MM.1S (cell line): Measurements from ENCODE around the gene PRKCB.

Source experiments
- DNase-seq: peaks from one replicate; pipeline ENCODE4 v3.0.0-alpha.2; 2015
- H2AFZ ChIP-seq: fragments of 300-600 bp; sonication (generic); 2 replicates; pipeline ENCODE4 v1.6.0; 2016; ENCODE audit warnings: antibody characterized with exemption, low read length
- H3F3A ChIP-seq: fragments of 300-600 bp; sonication (generic); 2 replicates; pipeline ENCODE4 v1.6.1; 2016; ENCODE audit warnings: mild to moderate bottlenecking, antibody characterized with exemption, low read length, moderate library complexity, mixed read lengths; ENCODE audit not compliant: insufficient read depth
- H3K27ac ChIP-seq: fragments of 300-600 bp; sonication (generic); 2 replicates; pipeline ENCODE4 v1.5.1; 2016; ENCODE audit warnings: mild to moderate bottlenecking, low read length
- H3K27me3 ChIP-seq: fragments of 300-600 bp; sonication (generic); replicated peaks from 2 replicates; pipeline ENCODE4 v1.6.0; 2016; ENCODE audit warnings: low read length; ENCODE audit not compliant: insufficient read depth
- H3K36me3 ChIP-seq: fragments of 300-600 bp; sonication (generic); replicated peaks from 2 replicates; pipeline ENCODE4 v1.6.1; 2016; ENCODE audit warnings: mild to moderate bottlenecking, low read length, mixed read lengths; ENCODE audit not compliant: insufficient read depth
- H3K4me1 ChIP-seq: fragments of 300-600 bp; sonication (generic); 2 replicates; pipeline ENCODE4 v1.6.1; 2016; ENCODE audit warnings: low read length, mixed read lengths
- H3K4me2 ChIP-seq: fragments of 300-600 bp; sonication (generic); 2 replicates; pipeline ENCODE4 v1.6.0; 2016; ENCODE audit warnings: low read depth, low read length
- H3K4me3 ChIP-seq: fragments of 300-600 bp; sonication (generic); 2 replicates; pipeline ENCODE4 v1.5.1; 2016; ENCODE audit warnings: low read length, mixed read lengths
- H3K79me2 ChIP-seq: fragments of 300-600 bp; sonication (generic); 2 replicates; pipeline ENCODE4 v1.6.1; 2016; ENCODE audit warnings: mixed run types, low read length, mixed read lengths
- H3K9ac ChIP-seq: fragments of 300-600 bp; sonication (generic); 2 replicates; pipeline ENCODE4 v1.6.1; 2016; ENCODE audit warnings: low read length, mixed read lengths
- H3K9me2 ChIP-seq: fragments of 300-600 bp; sonication (generic); replicated peaks from 2 replicates; pipeline ENCODE4 v1.6.1; 2016; ENCODE audit warnings: mild to moderate bottlenecking, low read length, mixed read lengths; ENCODE audit not compliant: insufficient read depth
- H3K9me3 ChIP-seq: fragments of 300-600 bp; sonication (generic); replicated peaks from 2 replicates; pipeline ENCODE4 v1.6.1; 2016; ENCODE audit warnings: mild to moderate bottlenecking, low read length, mixed read lengths; ENCODE audit not compliant: insufficient read depth
- H4K20me1 ChIP-seq: fragments of 300-600 bp; sonication (generic); 2 replicates; pipeline ENCODE4 v1.6.1; 2016; ENCODE audit warnings: mild to moderate bottlenecking, low read length, moderate library complexity, mixed read lengths; ENCODE audit not compliant: insufficient read depth
- EZH2 ChIP-seq: fragments of 300-600 bp; sonication (generic); optimal IDR thresholded peaks from 2 replicates; pipeline ENCODE3; 2017; ENCODE audit warnings: low read depth, mild to moderate bottlenecking, antibody characterized with exemption, low read length, mixed read lengths
- EZH2phosphoT487 ChIP-seq: fragments of 300-600 bp; sonication (generic); IDR thresholded peaks from 2 replicates; pipeline ENCODE4 v1.6.1; 2018; ENCODE audit warnings: antibody characterized with exemption, low read length
- TF ChIP-seq, protein P1 (sequence below): fragments of 300-600 bp; sonication (generic); IDR thresholded peaks from 2 replicates; pipeline ENCODE4 v1.5.1; 2016; ENCODE audit warnings: antibody characterized with exemption, low read length, mixed read lengths

PRKCB gene

DNA sequence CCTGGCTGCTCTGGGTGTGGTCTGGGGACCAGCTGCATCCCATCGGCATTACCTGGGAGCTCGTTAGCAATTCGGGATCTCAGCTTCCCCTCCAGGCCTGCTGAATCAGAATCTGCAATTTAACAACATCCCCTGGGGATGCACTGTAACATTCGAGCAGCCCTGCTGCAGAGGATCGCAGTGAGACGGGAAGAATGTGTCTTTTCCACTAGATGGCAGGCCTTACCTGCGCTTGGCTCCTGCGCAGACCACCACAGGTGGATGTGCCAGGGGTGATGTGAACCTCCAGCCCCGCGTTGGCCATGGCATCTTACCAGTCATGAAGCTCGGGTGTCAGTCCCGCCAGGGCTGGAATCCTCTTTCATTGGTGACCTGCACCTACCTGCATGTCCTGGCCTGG is 209.9 kb downstream of the PRKCB start:
- Histone ChIP-seq H4K20me1 (no peaks in the 10 kb centered on the region), H3K9ac (no peak overlapping the region)
- no peak for TF ChIP-seq EZH2
- TF ChIP-seq, protein P1, sequence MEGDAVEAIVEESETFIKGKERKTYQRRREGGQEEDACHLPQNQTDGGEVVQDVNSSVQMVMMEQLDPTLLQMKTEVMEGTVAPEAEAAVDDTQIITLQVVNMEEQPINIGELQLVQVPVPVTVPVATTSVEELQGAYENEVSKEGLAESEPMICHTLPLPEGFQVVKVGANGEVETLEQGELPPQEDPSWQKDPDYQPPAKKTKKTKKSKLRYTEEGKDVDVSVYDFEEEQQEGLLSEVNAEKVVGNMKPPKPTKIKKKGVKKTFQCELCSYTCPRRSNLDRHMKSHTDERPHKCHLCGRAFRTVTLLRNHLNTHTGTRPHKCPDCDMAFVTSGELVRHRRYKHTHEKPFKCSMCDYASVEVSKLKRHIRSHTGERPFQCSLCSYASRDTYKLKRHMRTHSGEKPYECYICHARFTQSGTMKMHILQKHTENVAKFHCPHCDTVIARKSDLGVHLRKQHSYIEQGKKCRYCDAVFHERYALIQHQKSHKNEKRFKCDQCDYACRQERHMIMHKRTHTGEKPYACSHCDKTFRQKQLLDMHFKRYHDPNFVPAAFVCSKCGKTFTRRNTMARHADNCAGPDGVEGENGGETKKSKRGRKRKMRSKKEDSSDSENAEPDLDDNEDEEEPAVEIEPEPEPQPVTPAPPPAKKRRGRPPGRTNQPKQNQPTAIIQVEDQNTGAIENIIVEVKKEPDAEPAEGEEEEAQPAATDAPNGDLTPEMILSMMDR = no peak; the same call in 1 of the 2 replicates
- TF ChIP-seq EZH2phosphoT487 = no peak

DNA sequence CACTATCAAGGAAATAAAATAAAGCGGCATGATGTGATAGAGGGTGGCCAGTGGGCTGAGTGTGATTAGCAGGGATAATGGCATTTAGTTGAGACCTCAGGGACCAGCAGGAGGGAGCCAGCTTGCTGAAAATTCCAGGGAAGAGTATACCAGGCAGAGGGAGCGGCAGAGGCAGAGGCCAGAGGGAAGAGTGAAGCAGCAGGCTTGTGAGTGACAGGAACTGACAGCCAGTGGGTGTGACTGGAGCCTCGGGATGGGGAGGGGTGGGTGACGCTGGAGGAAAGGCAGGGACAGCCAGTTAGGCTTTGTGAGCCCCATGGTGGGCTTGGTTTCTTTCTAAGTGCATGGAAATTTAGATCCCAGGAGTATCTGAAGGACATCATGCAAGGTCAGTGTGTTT is 210.7 kb downstream of the PRKCB start:
- Histone ChIP-seq H4K20me1 (no peaks in the 10 kb centered on the region), H3K27ac (no peak overlapping the region), H3K4me3 (no peak overlapping the region), H3K9me2 (no peaks in the 10 kb centered on the region), H3K4me2 (no peak overlapping the region), H3K4me1 (no peaks in the 10 kb centered on the region), H2AFZ (no peak overlapping the region), H3K9ac (no peak overlapping the region), H3F3A (no peaks in the 10 kb centered on the region), H3K79me2 (no peaks in the 10 kb centered on the region), H3K9me3 (no peaks in the 10 kb centered on the region), H3K36me3 (no peaks in the 10 kb centered on the region), H3K27me3 (no peaks in the 10 kb centered on the region)
- DNase-seq = no peak
- no peak for TF ChIP-seq EZH2phosphoT487
- no peak for TF ChIP-seq EZH2
- TF ChIP-seq, protein P1 = no peak

More for the DNA sequence above, 209.9 kb downstream of the PRKCB start:
- H3K27ac ChIP-seq = no peak overlapping the region
- no peaks in the 10 kb centered on the region for H3K9me2 ChIP-seq
- H3K36me3 ChIP-seq = no peaks in the 10 kb centered on the region
- no peak overlapping the region for H3K4me2 ChIP-seq
- no peaks in the 10 kb centered on the region for H3K9me3 ChIP-seq
- no peak overlapping the region for H3K4me3 ChIP-seq
- no peaks in the 10 kb centered on the region for H3K4me1 ChIP-seq
- no peak overlapping the region for H2AFZ ChIP-seq
- H3K79me2 ChIP-seq = no peaks in the 10 kb centered on the region
- H3K27me3 ChIP-seq = no peaks in the 10 kb centered on the region
- H3F3A ChIP-seq = no peaks in the 10 kb centered on the region
- no peak for DNase-seq

DNA sequence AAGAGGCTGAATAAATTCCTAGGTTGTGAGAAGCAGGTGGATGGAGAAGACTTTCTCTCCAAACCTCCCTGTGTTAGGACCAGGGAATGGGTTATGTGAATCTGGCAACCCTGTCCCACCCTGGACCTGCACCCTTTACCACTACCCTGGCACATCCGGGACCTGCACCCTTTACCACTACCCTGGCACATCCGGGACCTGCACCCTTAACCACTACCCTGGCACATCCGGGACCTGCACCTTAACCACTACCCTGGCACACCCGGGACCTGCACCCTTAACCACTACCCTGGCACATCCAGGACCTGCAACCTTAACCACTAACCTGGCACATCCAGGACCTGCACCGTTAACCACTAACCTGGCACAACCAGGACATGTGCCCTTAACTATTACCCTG is 213.3 kb downstream of the PRKCB start:
- Histone ChIP-seq H3K4me3 (no peak overlapping the region), H3K9ac (no peak overlapping the region), H3K9me2 (no peaks in the 10 kb centered on the region), H3K4me1 (no peaks in the 10 kb centered on the region), H4K20me1 (no peaks in the 10 kb centered on the region), H3K36me3 (no peaks in the 10 kb centered on the region), H3K79me2 (no peaks in the 10 kb centered on the region), H3K9me3 (no peaks in the 10 kb centered on the region), H2AFZ (no peak overlapping the region), H3K27me3 (no peaks in the 10 kb centered on the region), H3F3A (no peaks in the 10 kb centered on the region), H3K27ac (no peak overlapping the region), H3K4me2 (no peak overlapping the region)
- no peak for DNase-seq
- TF ChIP-seq EZH2 (no peak), EZH2phosphoT487 (no peak)
- TF ChIP-seq, protein P1 = no peak
